Fibroblast of lung (primary cell): ENCODE measurements around the gene SCRT2. TPM values are rescaled to one million over a fixed set of nuclear protein-coding genes. Genes with fewer than 3 reads are reported as not detected.

Experiments
- DNase-seq, 2 donors: peaks; one replicate each; pipeline versions ENCODE4 v3.0.0 to v3.0.0-alpha.2; 2010; ENCODE audit warnings: low read depth in 2 of 2
- H2AFZ ChIP-seq: 2 replicates; pipeline ENCODE4 v1.5.1; 2012; ENCODE audit warnings: low read length, control low read depth, inconsistent platforms
- H3K27ac ChIP-seq: 2 replicates; pipeline ENCODE4 v1.5.1; 2011; ENCODE audit warnings: low read length, control low read depth; ENCODE audit not compliant: insufficient read depth
- H3K27me3 ChIP-seq: 2 replicates; pipeline ENCODE4 v1.5.1; 2011; ENCODE audit warnings: mild to moderate bottlenecking, low read length; ENCODE audit not compliant: control insufficient read depth, insufficient read depth
- H3K36me3 ChIP-seq: 2 replicates; pipeline ENCODE4 v1.5.1; 2011; ENCODE audit warnings: low read length; ENCODE audit not compliant: control insufficient read depth, insufficient read depth
- H3K4me1 ChIP-seq: 2 replicates; pipeline ENCODE4 v1.5.1; 2011; ENCODE audit warnings: low read length; ENCODE audit not compliant: control insufficient read depth, insufficient read depth; ENCODE audit errors: extremely low read depth
- H3K4me2 ChIP-seq: 2 replicates; pipeline ENCODE4 v1.5.1; 2011; ENCODE audit warnings: low read length, control low read depth; ENCODE audit not compliant: insufficient read depth; ENCODE audit errors: extremely low read depth
- H3K4me3 ChIP-seq, 4 experiments: fragments of 200-600 bp in 1 of 4; sonication (generic) in 1 of 4; replicated peaks in 1 of 4; 2 replicates each; pipeline ENCODE4 v1.5.1; 2011 to 2016; ENCODE audit warnings: low read length in 4 of 4, low read depth in 3 of 4, mild to moderate bottlenecking in 3 of 4, control low read depth in 2 of 4, inconsistent platforms in 1 of 4, mixed read lengths in 1 of 4; ENCODE audit not compliant: insufficient read depth in 1 of 4; ENCODE audit errors: control extremely low read depth in 1 of 4
- H3K79me2 ChIP-seq: 2 replicates; pipeline ENCODE4 v1.5.1; 2012; ENCODE audit warnings: mild to moderate bottlenecking, low read length, inconsistent platforms; ENCODE audit not compliant: control insufficient read depth, insufficient read depth
- H3K9ac ChIP-seq: 2 replicates; pipeline ENCODE4 v1.5.1; 2011; ENCODE audit warnings: mild to moderate bottlenecking, low read length, control low read depth; ENCODE audit not compliant: insufficient read depth
- H3K9me3 ChIP-seq: 2 replicates; pipeline ENCODE4 v1.5.1; 2012; ENCODE audit warnings: low read depth, low read length; ENCODE audit not compliant: control insufficient read depth, insufficient read depth
- H4K20me1 ChIP-seq: 2 replicates; pipeline ENCODE4 v1.5.1; 2011; ENCODE audit warnings: low read length; ENCODE audit not compliant: control insufficient read depth, insufficient read depth; ENCODE audit errors: extremely low read depth
- CTCF ChIP-seq, 2 donors: IDR thresholded peaks in 1 of 2; conservative IDR thresholded peaks in 1 of 2; 1 replicate in 1 of 2; 2 replicates in 1 of 2; pipeline ENCODE4 v1.5.1; 2011 to 2012; ENCODE audit warnings: low read length in 2 of 2, control low read depth in 1 of 2, inconsistent platforms in 1 of 2, low read depth in 1 of 2, mild to moderate bottlenecking in 1 of 2
- EZH2 ChIP-seq: IDR thresholded peaks from 2 replicates; pipeline ENCODE4 v1.5.1; 2012; ENCODE audit warnings: low read length, control low read depth, mild to moderate bottlenecking; ENCODE audit errors: missing control alignments
- polyA plus RNA-seq, 2 donors: library from polyadenylated mRNA; depleted of rRNA in 1 of 2; stranded (reverse) in 1 of 2; unstranded in 1 of 2; fragments of >200 nt; gene quantifications; 2 replicates each; pipeline ENCODE4 v1.2.1, GENCODE V29; 2011 to 2012; ENCODE audit warnings: missing spikeins in 1 of 2
- total RNA-seq: library from RNA; depleted of rRNA; stranded (reverse); fragments of >200 nt; gene quantifications from 2 replicates; pipeline ENCODE4 v1.2.1, GENCODE V29; 2014

Gene SCRT2
- total and polyA plus RNA-seq, 2 donors (not counting 1 experiment from before 2014, with no cell fraction given): not detected

- Histone ChIP-seq H2AFZ (no peak overlapping the region), H3K4me3 (no peak overlapping the region), H3K36me3 (no peaks in the 10 kb centered on the region), H3K9ac (no peak overlapping the region), H3K9me3 (no peaks in the 10 kb centered on the region), H3K4me1 (no peaks in the 10 kb centered on the region), H4K20me1 (no peaks in the 10 kb centered on the region), H3K27me3 (peaks cover 11% of the 10 kb centered on the region), H3K79me2 (no peaks in the 10 kb centered on the region), H3K4me2 (no peak overlapping the region), H3K27ac (no peak overlapping the region)
- no peak for DNase-seq
- TF ChIP-seq CTCF (conservative IDR thresholded peaks at IDR 0.05 in 1 of 2, IDR thresholded peaks at IDR 0.05 in 1 of 2; ENCODE audit: low read depth in 1 of 2, low read length in 2 of 2) (no peak), EZH2 (no peak)
These were observed 47.4 kb upstream of the SCRT2 start for GRCh38 chr20:722822-723644.

GRCh38 chr20:721876-722275 is 46.3 kb upstream of the SCRT2 start:
- Histone ChIP-seq H3K4me2 (no peak overlapping the region), H4K20me1 (no peaks in the 10 kb centered on the region), H2AFZ (no peak overlapping the region), H3K27me3 (peaks cover 8% of the 10 kb centered on the region), H3K36me3 (no peaks in the 10 kb centered on the region), H3K9me3 (no peaks in the 10 kb centered on the region), H3K79me2 (no peaks in the 10 kb centered on the region), H3K4me3 (no peak overlapping the region), H3K27ac (no peak overlapping the region), H3K9ac (no peak overlapping the region), H3K4me1 (no peaks in the 10 kb centered on the region)
- DNase-seq: no peak
- no peak for TF ChIP-seq CTCF (conservative IDR thresholded peaks at IDR 0.05 in 1 of 2, IDR thresholded peaks at IDR 0.05 in 1 of 2; ENCODE audit: low read depth in 1 of 2, low read length in 2 of 2)
- TF ChIP-seq EZH2: no peak

- no peaks in the 10 kb centered on the region for H3K4me1 ChIP-seq
- no peak for DNase-seq
- H3K27me3 ChIP-seq: peaks cover 5% of the 10 kb centered on the region
- no peak overlapping the region for H3K9ac ChIP-seq
- no peaks in the 10 kb centered on the region for H4K20me1 ChIP-seq
- H3K4me2 ChIP-seq: no peak overlapping the region
- no peak overlapping the region for H3K27ac ChIP-seq
- H3K36me3 ChIP-seq: no peaks in the 10 kb centered on the region
- H3K4me3 ChIP-seq: no peak overlapping the region
- no peak overlapping the region for H2AFZ ChIP-seq
- no peak for TF ChIP-seq EZH2
- TF ChIP-seq CTCF (conservative IDR thresholded peaks at IDR 0.05 in 1 of 2, IDR thresholded peaks at IDR 0.05 in 1 of 2; ENCODE audit: low read depth in 1 of 2, low read length in 2 of 2): no peak
- H3K79me2 ChIP-seq: no peaks in the 10 kb centered on the region
- no peaks in the 10 kb centered on the region for H3K9me3 ChIP-seq
These were observed 44.2 kb upstream of the SCRT2 start for GRCh38 chr20:719816-720215.
